ENCODE measurements around the gene SMARCC2.

The SMARCC2 gene

DNA sequence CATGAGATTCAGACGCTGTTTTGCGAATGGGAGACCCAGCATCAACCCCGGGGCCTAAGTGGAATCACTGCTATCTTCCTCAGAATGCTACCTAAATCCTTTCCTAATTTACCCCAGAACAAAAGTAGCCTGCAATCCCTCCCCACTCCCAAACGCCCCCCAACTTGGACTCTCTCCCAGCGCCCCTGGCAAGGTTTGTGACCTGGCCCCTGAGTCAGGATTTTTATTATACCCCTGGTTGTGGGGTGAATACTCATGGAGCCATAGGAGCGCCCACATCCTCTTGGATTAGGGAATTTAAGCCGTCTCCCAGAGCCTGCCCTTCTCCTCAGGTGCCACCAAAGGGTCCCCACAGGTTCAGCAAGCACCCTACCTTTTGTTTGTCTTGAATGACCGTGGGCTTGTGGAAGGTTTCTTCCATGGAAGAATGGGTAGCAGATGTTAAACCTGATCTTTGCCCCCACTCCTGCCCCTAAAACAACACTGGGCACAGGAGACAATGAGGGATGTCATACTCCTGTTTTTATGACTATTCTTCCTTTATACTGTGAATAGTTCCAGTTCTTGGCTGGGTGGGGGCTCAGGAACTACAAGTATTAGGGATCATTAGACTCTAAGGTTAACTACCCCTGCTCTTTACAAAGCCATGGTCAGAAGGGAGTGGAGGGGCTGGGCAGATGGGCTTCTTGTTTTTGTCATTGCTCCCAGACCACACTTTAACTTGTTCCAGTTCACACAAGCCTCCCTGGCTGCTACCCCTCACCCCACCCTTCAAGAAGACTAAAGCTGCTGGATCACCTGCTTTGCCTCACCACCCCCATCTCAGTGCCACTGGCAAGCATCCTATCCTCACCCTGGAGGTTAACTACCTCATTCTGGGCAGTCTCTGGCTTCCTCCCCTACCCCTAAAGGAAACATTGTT, 36.3 kb downstream of the SMARCC2 start:
- no peak for DNase-seq (ENCODE audit: low read depth in 1 of 2, low spot score in 1 of 2)

DNA sequence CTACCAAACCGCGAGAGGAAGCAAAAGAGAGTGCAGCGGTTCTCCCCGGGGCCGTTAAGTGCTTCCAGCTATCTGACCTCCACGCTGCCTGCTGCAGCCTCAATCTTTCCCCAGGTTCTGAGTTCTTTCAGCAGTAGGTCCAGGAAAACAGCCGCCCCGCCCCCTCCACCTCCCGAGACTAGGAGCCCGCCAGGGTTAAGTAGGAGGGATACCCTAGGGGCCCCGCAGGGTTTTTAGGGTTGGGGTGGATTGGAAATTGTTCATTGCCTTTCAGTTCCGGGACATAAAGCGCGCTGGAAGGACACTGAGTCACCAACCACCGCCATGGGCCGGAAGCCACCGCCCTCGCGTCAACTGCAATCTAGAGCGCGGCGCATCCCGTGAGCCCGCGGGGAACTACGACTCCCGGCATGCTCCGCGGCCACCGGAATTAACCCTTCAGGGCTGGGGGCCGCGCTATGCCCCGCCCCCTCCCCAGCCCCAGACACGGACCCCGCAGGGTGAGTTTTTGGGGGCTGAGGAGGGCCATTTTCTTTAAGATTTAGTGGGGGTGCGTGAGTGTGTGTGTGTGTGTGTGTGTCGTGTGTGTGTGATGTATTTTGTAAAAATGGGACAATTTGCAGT, 37.0 kb downstream of the SMARCC2 start, which contains the start of gene MYL6B:
TSS of gene MYL6B (plus strand) at position 456 of the 624 bp plus-strand sequence. CDS start 1,332 bp downstream, outside the sequence.
- DNase-seq (ENCODE audit: low read depth in 1 of 2, low spot score in 1 of 2) = peak; percentile 83 to 91

DNA sequence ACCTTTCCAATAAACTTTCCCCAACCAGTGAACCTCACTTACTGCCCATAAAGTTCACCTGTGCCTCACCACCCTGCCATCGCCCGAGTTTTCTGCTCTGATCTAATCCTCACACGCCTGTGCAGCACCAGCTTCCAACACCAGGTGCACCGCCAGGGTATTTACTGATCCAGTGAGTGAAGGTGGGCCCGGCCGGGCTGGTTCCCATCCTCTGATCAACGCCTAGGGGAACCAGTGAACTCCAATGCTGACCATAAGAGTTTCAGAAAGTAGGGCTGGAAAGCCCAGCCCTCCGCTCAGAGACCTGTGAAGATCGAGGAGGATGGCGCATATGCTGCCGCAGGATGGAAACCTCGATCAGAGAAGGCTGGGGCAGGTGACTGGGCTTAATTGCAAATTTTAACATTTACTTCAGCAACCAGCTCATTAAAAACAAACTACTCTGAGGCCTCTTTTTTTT, 37.6 kb downstream of the SMARCC2 start:
- DNase-seq (ENCODE audit: low read depth in 1 of 2, low spot score in 1 of 2) = peak; percentile 34 to 53

- no peak for DNase-seq (ENCODE audit: low read depth in 1 of 2, low spot score in 1 of 2)
Observed at GRCh38 chr12:56150563-56150962, 38.7 kb downstream of the SMARCC2 start.

- DNase-seq (ENCODE audit: low read depth in 1 of 2, low spot score in 1 of 2) = no peak
Observed at GRCh38 chr12:56146492-56147460, 42.5 kb downstream of the SMARCC2 start.

- DNase-seq (ENCODE audit: low read depth in 1 of 2, low spot score in 1 of 2) = no peak
Observed at GRCh38 chr12:56145217-56145616, 44.1 kb downstream of the SMARCC2 start.

GRCh38 chr12:56143870-56144269, 45.4 kb downstream of the SMARCC2 start:
- DNase-seq (ENCODE audit: low read depth in 1 of 2, low spot score in 1 of 2) = no peak

- DNase-seq (ENCODE audit: low read depth in 1 of 2, low spot score in 1 of 2) = no peak
Observed at GRCh38 chr12:56143217-56143616, 46.1 kb downstream of the SMARCC2 start.

GRCh38 chr12:56141946-56142784, 47.1 kb downstream of the SMARCC2 start:
- DNase-seq (ENCODE audit: low read depth in 1 of 2, low spot score in 1 of 2) = no peak

- no peak for DNase-seq (ENCODE audit: low read depth in 1 of 2, low spot score in 1 of 2)
Observed at GRCh38 chr12:56137853-56138571, 51.3 kb downstream of the SMARCC2 start.

GRCh38 chr12:56134897-56135296, 54.4 kb downstream of the SMARCC2 start:
- no peak for DNase-seq (ENCODE audit: low read depth in 1 of 2, low spot score in 1 of 2)

DNA sequence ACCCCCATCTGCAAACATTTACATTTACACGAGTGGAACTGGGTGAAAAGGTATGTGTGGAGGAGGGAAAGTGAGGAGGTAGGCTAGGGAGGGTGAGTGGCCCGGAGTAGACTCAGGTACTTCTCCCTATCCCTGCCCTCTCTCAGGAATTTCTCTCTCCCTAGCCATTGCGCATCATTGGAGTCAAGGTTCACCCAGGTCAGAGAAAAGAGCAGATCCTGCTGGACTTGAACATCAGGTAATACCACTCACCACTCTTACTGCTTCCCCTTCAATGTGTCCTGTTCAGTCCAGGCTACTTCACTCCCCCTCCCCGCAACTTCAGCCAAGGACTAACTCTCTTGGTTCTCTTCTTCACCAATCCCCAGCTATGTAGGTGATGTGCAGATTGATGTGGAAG, 58.4 kb downstream of the SMARCC2 start:
- no peak for DNase-seq (ENCODE audit: low read depth in 1 of 2, low spot score in 1 of 2)

- no peak for DNase-seq (ENCODE audit: low read depth in 1 of 2, low spot score in 1 of 2)
Observed at GRCh38 chr12:56129942-56130495, 59.3 kb downstream of the SMARCC2 start.

- DNase-seq (ENCODE audit: low read depth in 1 of 2, low spot score in 1 of 2) = peak; percentile 51 to 56
Observed at GRCh38 chr12:56129206-56129941, 59.9 kb downstream of the SMARCC2 start.

DNA sequence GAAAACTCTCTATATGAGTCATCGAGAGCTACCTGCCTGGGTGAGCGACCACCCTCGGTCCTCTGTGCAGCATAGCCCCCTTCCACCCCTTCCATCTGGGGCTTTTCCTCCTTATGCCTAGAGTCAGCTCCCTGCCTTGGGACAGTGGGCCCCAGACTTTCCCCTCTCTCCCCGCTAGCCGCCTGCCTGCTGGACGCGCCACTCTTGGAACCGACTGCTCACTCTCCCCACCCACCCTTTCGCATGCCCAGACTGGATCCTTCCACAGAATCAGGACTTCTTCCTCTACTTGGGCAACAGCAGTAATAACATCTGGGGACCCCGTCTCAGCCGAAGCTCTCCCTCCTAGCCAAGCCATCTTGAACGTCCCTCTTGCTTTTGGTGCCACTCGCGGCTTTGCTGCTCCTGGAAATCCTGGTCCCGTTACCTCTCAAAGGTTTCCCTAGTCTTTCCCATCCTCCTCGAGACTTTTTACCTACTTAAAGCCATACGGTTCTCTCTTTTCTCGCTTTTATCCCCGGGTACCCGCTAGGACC, 60.5 kb downstream of the SMARCC2 start:
- no peak for DNase-seq (ENCODE audit: low read depth in 1 of 2, low spot score in 1 of 2)

- DNase-seq (ENCODE audit: low read depth in 1 of 2, low spot score in 1 of 2) = peak; percentile 88 to 93
Observed at GRCh38 chr12:56127888-56128669, 61.2 kb downstream of the SMARCC2 start, which contains the start of gene ESYT1. Gene ESYT1 (plus strand): TSS chr12:56128267. CDS start chr12:56128320, 53 bp downstream.

GRCh38 chr12:56127485-56127887, 61.8 kb downstream of the SMARCC2 start:
- DNase-seq (ENCODE audit: low read depth in 1 of 2, low spot score in 1 of 2) = no peak

Data from activated T-helper 1 cell treated with anti-CD3 and anti-CD28 coated beads, Interleukin-2, amount 50 U/mL, for 16 hours (primary cell).